GM18867 (cell line): Measurements from ENCODE around the gene TMEM141.
A peak's percentile ranks its signal among the peaks of the same experiment; 100 is the strongest.

Experiments used
- ATAC-seq: cut with Tn5 transposase; IDR thresholded peaks from one replicate; pipeline ENCODE4 v1.9.1; 2021; ENCODE audit warnings: mild to moderate bottlenecking, moderate library complexity; ENCODE audit not compliant: unreplicated experiment

The TMEM141 gene

DNA sequence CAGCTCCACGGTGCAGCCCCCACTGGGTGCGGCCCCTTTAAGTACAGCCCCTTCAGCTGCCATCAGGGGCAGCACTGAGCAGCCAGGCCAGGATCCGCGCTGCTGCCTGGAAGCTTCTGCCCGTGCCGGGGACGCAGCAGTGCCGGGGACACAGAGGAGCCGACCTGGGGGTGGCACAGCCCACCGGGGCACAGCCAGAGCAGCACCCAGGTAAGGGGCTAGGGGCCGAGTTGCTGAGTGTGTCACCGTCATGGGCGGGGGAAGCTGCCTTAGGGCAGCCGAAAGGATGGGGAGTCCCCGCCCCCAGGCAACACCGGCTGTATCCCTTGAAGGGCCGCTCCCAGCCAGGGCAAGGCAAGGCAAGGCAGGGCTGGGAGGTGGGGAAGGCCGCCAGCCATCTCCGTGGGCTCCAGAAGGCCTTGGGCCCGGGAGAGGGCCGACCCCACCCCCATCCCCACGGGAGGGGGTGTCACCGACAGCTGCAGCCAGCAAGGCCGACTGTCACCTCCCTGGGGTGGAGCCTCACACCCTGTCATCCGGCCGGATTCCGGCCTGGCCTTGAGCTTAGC, 51.3 kb downstream of the TMEM141 start, which contains the start of gene AJM1:
Gene AJM1, plus strand, starts transcription at position 99 of the 569 bp plus-strand sequence. CDS start 1,937 bp downstream, outside the sequence.
- ATAC-seq, result peak; percentile 67
